HG02642 (cell line): ENCODE measurements around the gene CBFA2T3.

Experiments
- ATAC-seq: cut with Tn5 transposase; IDR thresholded peaks from one replicate; pipeline ENCODE4 v1.9.1; 2021; ENCODE audit warnings: mild to moderate bottlenecking; ENCODE audit not compliant: unreplicated experiment, poor library complexity

Gene CBFA2T3

DNA sequence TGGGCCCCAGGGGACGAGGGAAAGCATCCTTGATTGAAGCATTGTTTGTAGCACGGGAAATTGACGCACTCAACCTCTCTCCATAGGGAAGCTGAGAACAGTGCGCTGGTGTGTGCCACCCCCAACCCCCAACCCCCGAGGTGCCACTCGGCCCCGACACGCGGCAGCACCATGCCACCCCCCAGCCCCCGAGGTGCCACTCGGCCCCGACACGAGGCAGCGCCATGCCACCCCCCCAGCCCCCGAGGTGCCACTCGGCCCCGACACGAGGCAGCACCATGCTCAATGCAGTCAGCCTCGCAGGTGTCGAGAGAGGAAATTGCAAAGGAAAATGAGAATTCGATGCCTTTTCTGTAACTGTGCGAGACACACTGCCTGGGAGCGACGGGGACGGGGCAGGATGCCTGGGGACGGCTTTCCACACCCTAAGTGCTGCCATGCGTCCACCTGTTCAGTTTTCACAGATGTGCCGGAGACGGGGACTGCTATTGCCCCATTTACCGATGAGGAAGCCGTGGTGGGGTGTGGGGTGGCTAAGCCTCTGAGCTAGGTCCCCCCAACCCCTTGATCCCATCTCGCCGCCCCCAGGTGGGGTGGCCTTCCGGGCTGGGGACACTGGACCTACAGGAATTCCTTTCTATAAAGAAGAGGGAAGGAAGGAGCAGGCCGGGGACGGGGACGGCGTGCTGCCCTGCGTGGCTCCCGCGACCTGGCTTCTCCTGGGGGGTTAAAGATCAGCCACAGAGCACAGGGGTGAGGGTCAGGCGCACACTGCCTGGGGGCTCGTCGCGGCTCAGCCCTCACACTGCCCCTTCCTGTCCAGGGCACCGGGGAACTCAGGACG lies 9.8 kb downstream of the CBFA2T3 start:
- ATAC-seq: no peak

DNA sequence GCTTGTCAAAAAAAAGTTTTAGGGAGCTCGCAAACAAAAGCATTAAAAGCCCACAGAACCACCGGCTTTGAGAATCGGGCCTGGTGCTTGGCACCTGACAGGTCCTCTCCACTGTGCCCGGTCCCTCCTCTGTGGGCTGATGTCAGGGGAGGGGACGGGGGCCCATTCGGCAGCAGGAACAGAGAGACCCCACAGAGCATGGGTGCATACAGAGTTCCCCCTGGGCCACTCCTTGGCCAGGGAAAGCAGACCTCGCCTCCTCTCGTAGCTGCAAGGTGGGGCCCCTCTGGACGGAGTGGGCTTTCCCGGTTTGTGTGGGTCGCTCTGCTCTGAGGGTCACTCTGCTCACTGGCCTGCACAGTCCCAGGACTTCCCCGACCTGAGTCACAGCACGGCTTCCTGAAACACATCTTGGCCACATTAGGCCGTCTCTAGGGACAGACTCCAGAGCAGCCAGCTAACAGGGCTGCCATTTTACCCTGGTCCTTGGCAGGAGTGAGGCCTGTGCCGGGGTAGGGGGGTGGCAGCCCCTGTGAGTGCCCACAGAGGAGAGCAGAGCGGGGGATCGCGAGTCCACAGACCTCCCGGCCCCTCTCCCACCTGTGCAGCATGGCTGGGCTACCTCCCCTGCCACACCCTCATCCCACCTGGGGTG lies 11.1 kb downstream of the CBFA2T3 start:
- no peak for ATAC-seq

DNA sequence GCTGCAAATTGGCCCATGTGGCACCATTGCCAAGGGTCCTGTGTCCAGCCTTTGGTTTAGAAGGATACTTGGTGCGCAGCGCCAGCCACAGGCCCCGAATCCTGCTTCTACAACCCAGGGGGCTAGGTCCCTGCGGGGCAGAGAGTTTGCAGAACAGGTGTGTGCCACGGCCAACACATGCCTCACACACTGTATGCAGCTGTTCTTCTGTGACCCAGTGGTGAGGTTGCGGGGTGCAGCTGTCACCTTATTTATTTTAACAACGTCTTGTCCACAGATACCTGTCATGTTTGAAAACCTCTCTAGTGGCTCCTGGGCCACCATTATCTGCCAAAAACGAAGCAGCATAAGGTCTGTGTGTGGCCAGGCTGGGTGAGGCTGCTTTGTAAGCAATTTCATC lies 11.6 kb downstream of the CBFA2T3 start:
- ATAC-seq: no peak

DNA sequence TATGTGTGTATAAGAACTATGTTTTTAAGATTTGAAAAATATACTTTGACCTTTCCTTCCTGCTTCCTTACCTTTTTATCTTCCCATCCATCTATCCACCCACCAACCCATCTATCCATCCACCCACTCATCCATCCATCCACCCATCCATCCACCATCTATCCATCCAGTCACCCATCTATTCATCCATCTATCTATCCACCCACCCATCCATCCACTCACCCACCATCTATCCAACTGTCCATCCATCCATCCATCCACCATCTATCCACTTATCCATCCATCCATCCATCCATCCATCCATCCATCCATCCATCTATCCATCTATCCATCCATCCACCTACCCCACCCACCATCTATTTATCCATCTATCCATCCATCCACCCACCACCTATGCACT lies 12.4 kb downstream of the CBFA2T3 start:
- no peak for ATAC-seq

DNA sequence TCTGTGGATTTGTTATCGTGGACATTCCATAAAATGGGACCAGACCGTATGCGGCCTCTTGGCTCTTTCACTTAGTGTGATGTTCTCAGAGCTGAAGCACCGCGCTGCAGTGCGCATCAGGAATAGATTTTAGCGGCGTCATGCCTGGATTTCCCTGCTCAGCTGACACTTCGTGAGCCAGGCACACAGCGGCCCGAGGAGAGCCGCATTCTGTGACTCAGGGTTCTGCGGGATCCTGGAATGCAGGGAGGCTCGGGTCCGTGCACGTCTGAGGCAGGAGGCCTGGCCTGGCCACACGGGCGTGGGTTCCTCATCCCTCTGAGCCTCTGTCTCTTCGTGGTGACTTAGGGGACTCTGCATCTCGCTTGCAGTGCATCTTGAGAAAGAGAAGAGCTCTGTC lies 13.4 kb downstream of the CBFA2T3 start:
- no peak for ATAC-seq

DNA sequence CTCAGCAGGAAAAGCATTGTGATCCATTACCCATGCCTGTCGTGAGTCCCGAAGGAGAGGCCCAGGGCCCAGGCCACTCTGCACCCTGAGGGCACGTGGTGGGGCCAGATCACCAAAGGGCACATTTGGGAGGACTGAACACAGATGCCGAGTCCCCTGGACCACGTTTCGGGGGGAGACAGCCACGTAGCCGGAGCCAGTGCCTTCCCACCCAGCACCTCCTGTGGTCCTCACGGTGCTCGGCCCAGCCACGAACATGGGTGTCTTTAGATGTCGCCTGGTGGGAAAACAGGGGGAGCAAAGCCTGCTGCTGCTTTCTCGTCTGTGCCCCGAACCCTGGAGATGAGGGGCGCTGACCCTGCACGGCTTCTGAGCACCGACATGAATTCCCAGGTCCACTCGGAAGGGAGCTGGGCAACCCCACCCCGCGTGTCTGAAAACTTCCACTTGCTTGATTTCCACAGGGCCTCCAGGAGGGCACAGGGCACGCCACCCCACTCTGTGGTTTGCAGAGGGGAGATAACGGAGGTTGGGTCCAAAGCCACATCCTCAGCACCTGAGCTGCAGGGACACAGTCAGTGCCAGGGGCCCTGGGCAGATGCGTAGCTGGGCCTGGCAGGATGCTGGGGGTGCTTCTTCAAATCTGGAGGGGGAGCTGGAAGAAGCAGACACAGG lies 14.4 kb downstream of the CBFA2T3 start:
- ATAC-seq: no peak

DNA sequence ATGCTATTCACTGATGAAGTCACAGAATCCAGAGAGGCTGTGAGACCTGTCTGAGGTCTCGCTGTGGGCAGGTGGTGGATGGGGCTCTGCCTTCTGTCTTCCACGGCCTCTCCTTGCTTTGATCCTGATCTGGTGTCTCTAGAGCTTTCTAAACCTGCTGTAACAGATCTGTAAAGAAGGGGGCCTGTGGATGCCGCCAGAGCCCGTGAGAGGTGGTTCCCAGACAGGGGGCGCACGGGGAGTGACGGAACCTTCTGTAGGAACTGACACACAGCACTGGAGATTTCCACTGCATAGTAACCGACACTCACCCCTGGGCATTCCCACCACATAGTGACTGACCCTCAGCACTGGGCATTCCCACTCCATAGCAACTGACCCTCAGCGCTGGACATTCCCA lies 16.0 kb downstream of the CBFA2T3 start:
- no peak for ATAC-seq

DNA sequence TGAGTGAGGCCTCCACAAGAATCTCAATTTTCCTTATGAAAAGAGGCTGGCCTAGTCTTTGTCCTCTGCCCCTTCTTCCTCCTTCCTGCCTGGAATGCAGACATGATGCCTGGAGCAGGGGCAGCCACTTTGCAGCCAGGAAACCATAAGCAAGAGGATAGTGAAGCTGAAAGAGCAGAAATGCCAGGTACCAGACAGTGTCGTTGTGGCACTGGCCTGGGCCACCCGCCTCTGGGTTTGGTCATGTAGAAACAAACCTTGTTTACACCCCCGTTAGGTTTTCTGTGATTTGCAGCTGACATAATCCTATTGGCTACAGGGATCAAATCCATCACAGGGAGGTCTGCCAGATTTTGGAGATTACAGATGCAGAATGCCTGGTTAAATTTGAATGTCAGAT lies 16.5 kb downstream of the CBFA2T3 start:
- no peak for ATAC-seq

DNA sequence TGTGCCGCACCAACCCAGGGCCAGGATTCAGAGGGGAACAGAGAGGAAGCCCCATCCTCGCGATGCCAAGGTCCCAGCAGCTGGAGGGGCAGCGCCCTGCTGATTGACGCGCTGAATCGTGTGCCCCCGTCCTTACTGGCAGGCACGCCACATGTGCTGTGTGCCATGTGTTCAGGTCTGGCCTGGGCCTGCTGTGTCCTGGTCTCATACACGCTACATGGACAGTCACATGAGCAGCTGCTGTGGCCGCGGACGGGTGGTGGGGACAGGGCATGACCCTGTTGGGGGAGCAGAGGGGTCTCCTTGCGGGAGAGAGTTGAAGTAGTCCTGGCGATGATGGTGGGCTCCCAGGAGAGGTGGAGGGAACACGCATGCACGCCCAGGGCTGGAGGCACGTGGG lies 18.0 kb downstream of the CBFA2T3 start:
- no peak for ATAC-seq

DNA sequence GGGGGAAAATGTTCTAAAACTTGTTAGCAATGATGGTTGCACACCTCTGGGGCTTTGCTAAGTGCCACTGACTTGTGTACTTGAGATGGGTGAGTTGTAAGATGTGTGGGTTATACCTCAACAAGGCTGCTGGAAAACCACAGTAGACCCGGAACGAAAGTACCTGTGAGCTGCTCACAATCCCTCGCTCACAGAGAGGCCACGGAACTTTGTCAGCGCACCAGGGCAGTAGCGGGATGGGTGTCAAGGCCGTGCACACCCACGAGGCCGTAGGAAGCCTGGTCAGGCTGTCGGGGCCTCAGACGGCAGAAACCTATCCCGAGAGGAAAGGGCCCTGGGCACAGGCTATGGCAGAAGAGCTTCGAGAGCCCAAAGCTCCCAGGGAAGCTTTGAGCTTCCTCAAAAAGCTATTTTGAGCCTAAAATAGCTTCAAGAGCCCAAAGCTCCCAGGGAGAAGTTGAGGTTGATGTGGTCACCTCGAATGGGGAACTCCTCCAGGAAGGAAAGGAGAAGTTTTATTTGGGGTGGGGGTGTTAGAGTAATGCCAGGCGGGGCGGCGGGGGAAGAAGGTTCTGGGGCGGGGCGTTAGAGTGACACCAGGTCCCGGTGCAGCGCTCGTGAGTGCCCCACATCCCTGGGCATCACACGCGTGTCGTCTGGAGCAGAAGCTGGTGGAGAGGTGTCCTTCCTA lies 19.0 kb downstream of the CBFA2T3 start:
- ATAC-seq: no peak

DNA sequence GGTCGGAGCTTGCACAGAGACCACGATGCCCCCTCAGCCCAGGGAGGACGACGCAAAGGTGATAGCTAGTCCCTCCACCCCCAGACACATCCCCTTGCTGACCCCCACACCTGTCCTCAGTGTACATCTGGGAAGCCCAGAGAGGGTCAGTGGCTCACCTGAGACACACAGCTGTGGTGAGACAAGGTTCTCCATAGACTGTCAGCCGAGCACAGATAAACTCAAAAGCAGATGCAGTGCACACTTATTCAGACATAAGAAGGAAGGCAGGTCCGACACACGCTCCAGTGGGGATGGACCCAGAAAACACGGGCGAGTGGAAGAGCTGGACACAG lies 19.6 kb downstream of the CBFA2T3 start:
- no peak for ATAC-seq

DNA sequence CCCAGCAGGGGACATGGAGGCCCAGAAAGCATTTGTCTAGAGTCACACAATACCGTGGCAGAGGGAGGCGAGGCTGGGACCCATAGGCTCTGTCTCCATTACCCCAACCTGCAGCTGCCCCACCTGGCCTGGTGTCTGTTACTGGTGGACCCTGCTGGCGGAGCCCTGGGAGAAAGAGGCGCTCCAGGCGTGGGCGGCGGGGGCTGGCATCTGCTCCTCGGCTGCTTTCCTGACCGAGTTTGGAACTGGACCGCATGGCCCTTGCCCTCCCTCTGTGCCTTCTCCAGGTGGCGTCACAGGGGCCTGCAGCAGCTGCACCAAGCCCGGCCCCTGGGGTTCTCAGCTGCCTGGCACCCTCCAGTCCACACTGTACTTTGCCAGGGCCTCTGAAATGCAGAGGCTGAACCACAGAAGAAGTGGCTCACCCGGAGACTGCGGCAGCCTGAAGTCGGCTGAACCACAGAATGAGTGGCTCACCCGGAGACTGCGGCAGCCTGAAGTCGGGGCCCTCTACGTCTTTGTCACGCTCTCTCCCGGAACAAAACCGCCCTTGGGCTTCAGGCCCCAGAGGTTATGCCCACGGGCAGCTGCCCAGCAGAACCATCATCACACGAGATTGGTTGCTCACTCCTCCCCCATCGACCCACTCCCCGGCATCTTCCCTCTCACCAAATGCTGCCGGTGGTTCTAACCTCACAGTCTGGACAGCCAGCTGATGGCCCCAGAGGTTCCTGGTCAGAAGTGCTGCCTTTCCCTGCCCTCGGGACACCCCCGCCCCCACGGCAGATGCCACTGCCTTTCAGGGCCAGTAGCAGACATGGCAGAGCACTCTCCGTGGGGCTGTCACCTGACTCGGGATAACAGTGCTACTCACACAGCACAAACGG lies 20.2 kb downstream of the CBFA2T3 start:
- ATAC-seq: no peak

DNA sequence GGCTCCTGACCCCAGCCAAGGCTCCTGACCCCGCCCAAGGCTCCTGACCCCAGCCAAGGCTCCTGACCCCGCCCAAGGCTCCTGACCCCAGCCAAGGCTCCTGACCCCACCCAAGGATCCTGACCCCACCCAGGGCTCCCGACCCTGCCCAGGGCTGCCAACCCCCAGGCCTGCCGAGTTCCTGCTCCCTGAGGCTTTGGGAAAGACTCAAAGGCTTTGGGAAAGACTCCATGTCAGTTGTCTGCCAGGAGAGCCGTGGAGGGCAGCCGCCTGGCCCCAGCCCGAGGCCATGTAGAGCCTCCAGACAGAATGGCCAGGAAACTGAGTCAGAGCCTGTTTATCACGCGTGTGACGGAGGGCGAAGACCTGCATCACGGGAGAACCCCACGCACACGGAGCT lies 21.1 kb downstream of the CBFA2T3 start:
- no peak for ATAC-seq

DNA sequence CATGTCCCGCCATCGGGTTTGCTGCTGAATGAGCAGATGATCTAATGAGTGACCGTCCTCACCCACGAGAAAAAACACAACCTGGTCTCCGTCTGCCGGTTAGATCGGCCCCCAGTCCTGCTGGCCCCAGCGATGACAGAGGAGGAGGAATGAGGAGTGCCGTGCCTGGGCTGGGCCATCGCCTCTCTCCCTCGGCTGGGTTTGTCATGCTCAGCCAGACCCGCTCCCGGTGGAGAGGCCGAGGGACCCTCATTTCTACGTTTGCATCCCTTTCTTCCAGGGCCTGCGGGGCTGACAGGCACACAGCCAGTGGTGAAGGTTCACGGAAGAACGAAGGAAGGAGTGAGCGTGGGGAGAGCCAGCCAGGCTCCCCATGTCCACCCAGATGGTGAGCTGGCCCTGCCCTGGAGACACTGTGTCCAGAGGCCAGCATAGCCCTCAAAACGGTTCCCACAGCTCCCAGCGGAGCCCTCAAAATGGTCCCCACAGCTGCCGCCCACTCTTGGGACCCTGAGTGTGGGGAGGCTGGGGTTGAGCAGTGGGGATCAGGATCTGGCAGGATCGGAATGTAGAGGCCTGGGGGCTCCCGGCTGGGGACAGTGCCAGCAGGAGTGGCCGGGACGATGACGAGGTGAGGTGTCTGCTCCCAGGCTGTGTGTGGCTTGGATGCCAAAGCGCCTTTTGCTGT lies 23.9 kb downstream of the CBFA2T3 start:
- no peak for ATAC-seq

DNA sequence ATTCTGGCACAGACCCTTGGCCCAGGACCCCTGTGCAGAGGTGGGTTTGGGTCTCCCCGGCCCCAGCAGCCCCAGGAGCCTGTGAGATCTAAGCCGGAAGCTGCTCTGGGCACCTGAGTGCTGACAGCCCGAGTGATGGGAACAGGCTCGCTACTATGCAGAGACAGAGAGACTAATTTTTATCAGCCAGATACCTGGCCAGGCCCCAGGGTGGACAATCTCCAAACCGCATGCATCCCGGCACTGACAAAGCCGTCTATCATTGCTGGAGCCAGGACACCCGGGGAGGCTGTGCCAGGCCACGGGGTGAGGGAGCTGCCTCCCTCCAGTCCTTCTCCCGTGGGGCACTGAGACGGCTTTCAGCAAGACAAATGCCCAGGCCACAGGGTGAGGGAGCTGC lies 25.0 kb downstream of the CBFA2T3 start:
- no peak for ATAC-seq

DNA sequence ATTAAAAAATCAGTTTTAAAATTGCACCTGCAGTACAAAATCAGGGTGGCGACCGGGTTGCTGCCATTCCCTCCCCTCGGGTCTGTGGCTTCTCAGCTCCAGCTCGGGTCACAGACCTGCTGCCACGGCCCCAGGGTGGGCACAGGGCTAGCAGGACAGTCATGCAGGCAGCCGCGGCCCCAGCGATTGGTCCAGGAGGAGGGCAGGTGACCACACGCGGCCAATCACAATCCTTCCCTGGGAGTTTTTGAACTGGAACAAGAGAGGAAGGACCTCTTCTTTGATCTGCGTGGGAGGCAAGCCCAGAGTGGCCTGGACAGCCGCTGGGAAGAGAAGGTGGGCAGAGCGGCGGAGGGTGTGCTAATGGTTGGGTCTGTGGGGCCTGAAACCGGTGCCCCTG lies 25.5 kb downstream of the CBFA2T3 start:
- ATAC-seq: no peak

DNA sequence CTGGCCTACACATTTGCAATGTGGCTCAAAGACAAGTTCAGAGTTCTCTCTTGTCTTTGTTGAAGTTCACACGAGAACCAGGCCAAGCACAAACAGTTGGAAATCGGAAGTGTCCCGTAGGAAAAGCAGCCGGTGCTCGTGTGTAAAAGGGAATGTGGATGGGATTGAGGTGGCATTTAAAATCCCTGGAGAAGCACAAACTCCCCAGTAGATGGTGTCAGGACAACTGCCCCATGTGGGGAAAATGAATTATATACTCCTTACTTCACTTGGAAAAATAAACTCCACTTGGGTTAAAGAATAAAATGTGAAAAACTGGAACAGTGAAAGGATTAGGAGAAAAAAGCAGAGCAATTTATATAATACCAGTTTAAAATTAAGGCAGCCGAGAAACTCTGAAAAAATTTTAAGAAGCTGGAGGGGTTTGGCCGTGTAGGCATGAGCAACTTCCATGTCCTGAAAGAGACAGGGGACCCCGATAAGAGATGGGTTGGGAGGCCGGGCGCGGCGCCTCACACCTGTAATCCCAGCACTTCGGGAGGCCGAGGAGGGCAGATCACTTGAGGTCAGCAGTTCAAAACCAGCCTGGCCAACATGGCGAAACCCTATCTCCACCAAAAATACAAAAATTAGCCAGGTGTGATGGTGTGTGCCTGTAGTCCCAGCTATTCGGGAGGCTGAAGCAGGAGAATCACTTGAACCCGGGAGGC lies 28.1 kb downstream of the CBFA2T3 start:
- ATAC-seq: no peak

DNA sequence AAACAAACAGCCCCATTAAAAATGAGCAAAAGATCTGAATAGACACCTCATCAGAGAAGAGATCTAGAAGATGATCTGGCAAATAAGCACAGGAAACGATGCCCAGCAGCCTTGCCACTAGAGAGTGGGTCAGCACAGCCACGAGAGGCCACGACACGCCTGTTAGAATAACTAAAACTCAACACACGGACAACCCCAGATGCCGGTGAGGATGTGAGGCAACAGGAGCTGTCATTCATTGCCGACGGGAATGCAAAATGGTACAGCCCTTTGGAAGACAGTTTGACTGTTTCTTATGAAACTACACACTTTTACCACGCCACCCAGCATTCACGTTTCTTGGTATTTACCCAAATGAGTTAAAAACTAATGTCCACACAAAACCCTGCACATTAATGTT lies 31.5 kb downstream of the CBFA2T3 start:
- no peak for ATAC-seq

DNA sequence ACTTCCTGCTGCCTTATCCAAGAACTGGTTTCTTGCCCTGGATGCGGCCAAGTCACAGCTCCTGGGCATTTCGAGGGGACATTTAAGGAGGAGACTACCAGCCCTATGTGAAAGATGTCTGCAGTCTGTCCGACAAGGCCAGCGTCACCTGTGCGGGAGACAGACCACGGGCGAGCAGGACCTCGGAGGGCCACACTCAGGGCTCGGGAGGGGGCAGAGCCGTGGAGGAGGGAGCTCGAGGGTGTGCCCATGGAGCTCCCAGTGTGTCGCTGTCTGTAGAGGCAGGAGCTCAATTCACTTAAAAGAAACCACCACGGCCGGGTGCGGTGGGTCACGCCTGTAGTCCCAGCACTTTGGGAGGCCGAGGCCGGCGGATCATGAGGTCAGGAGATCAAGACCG lies 33.3 kb downstream of the CBFA2T3 start:
- ATAC-seq: no peak
